ENCODE results near the gene PREP.

Gene PREP

GRCh38 chr6:105310947-105311346 lies 91.9 kb downstream of the PREP start:
- no peak for DNase-seq (ENCODE audit: low read depth in 2 of 3, low spot score in 2 of 3)

- DNase-seq (ENCODE audit: low read depth in 2 of 3, low spot score in 2 of 3): no peak
These were observed 92.5 kb downstream of the PREP start for GRCh38 chr6:105310371-105310770.

GRCh38 chr6:105308840-105309239 lies 94.0 kb downstream of the PREP start:
- DNase-seq (ENCODE audit: low read depth in 2 of 3, low spot score in 2 of 3): no peak

- DNase-seq (ENCODE audit: low read depth in 2 of 3, low spot score in 2 of 3): no peak
These were observed 97.4 kb downstream of the PREP start for GRCh38 chr6:105305521-105305920.

- no peak for DNase-seq (ENCODE audit: low read depth in 2 of 3, low spot score in 2 of 3)
These were observed 98.1 kb downstream of the PREP start for GRCh38 chr6:105304825-105305224.

GRCh38 chr6:105304366-105304765 lies 98.5 kb downstream of the PREP start:
- DNase-seq (ENCODE audit: low read depth in 2 of 3, low spot score in 2 of 3): no peak

GRCh38 chr6:105302617-105303128 lies 100.2 kb downstream of the PREP start:
- no peak for DNase-seq (ENCODE audit: low read depth in 2 of 3, low spot score in 2 of 3)

- DNase-seq (ENCODE audit: low read depth in 2 of 3, low spot score in 2 of 3): no peak
These were observed 100.9 kb downstream of the PREP start for GRCh38 chr6:105301756-105302616.

- DNase-seq (ENCODE audit: low read depth in 2 of 3, low spot score in 2 of 3): no peak
These were observed 101.8 kb downstream of the PREP start for GRCh38 chr6:105301072-105301503.

GRCh38 chr6:105300090-105300489 lies 102.8 kb downstream of the PREP start:
- no peak for DNase-seq (ENCODE audit: low read depth in 2 of 3, low spot score in 2 of 3)

GRCh38 chr6:105294129-105294528 lies 108.8 kb downstream of the PREP start:
- DNase-seq (ENCODE audit: low read depth in 2 of 3, low spot score in 2 of 3): no peak

GRCh38 chr6:105292689-105293339 lies 110.1 kb downstream of the PREP start:
- DNase-seq (ENCODE audit: low read depth in 2 of 3, low spot score in 2 of 3): no peak

GRCh38 chr6:105291525-105291924 lies 111.4 kb downstream of the PREP start:
- no peak for DNase-seq (ENCODE audit: low read depth in 2 of 3, low spot score in 2 of 3)

- no peak for DNase-seq (ENCODE audit: low read depth in 2 of 3, low spot score in 2 of 3)
These were observed 120.0 kb downstream of the PREP start for GRCh38 chr6:105282631-105283585.

- no peak for DNase-seq (ENCODE audit: low read depth in 2 of 3, low spot score in 2 of 3)
These were observed 122.8 kb downstream of the PREP start for GRCh38 chr6:105280033-105280432.

- no peak for DNase-seq (ENCODE audit: low read depth in 2 of 3, low spot score in 2 of 3)
These were observed 123.4 kb downstream of the PREP start for GRCh38 chr6:105279463-105279862.

- DNase-seq (ENCODE audit: low read depth in 2 of 3, low spot score in 2 of 3): no peak
These were observed 124.1 kb downstream of the PREP start for GRCh38 chr6:105278813-105279212.

GRCh38 chr6:105278035-105278434 lies 124.8 kb downstream of the PREP start:
- no peak for DNase-seq (ENCODE audit: low read depth in 2 of 3, low spot score in 2 of 3)

- no peak for DNase-seq (ENCODE audit: low read depth in 2 of 3, low spot score in 2 of 3)
These were observed 126.5 kb downstream of the PREP start for GRCh38 chr6:105276374-105276773.

- DNase-seq (ENCODE audit: low read depth in 2 of 3, low spot score in 2 of 3): no peak
These were observed 127.3 kb downstream of the PREP start for GRCh38 chr6:105275542-105275941.

- DNase-seq (ENCODE audit: low read depth in 2 of 3, low spot score in 2 of 3): no peak
These were observed 128.2 kb downstream of the PREP start for GRCh38 chr6:105274678-105275077.
